Measurements from ENCODE around the gene TNFRSF1A. TPM values are rescaled to one million over a fixed set of nuclear protein-coding genes. Genes with fewer than 3 reads are reported as not detected.

Gene TNFRSF1A
- total and polyA plus RNA-seq, 2 of the 13 experiments (the other 11 are each of a cell fraction or from before 2014, with no cell fraction given): 41.5 to 61.2 TPM

DNA sequence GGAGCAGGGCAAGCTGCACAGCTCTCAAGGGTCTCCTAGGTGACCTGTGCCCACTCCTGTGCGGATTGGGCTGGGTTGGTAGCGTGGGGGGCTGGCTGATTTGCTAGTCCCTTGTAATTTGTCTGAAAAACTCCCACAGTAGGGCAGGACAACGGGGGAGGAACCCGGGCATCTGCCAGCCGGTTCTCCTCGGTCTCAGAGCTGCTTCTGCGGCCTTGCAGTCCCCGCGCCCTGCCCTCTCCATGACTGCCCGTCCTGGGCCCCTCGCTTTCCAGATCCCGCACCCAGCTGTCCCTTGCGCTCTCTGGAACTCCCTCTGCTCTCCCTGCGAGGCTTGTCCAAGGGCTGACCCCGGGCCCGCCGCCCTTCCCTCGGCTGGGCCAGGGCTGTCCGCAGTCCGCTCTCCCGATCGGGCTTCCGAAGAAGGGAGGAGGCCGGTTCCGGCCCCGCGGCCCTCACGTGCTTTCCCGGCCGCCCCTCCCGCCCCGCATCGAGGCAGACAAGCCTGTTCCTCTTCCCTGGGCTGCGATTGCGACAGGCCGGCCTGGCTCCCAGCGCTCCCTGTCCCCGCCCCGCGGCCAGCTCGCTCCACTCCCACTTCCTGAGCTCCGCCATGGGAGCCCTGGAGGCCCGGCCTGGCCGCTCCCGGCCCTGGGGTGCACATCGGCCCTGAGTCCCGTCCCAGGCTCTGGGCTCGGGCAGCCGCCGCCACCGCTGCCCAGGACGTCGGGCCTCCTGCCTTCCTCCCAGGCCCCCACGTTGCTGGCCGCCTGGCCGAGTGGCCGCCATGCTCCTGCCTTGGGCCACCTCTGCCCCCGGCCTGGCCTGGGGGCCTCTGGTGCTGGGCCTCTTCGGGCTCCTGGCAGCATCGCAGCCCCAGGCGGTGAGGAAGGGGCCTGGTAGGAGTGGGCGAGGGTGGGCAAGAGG, 42.0 kb upstream of the TNFRSF1A start, which contains the start of gene LTBR (continued):
- TF ChIP-seq, protein P1, sequence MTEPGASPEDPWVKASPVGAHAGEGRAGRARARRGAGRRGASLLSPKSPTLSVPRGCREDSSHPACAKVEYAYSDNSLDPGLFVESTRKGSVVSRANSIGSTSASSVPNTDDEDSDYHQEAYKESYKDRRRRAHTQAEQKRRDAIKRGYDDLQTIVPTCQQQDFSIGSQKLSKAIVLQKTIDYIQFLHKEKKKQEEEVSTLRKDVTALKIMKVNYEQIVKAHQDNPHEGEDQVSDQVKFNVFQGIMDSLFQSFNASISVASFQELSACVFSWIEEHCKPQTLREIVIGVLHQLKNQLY (CRISPR knock-in tag; IDR thresholded peaks at IDR 0.05): peak; percentile 90
- TF ChIP-seq AGO1 (IDR thresholded peaks at IDR 0.05; ENCODE audit: low read depth, low read length, poor library complexity, severe bottlenecking): no peak
- no peak for TF ChIP-seq ZNF572 (CRISPR knock-in tag; IDR thresholded peaks at IDR 0.05)
- TF ChIP-seq ZBTB1 (CRISPR knock-in tag; IDR thresholded peaks at IDR 0.05; ENCODE audit: borderline replicate concordance): peak; percentile 90; the same call in 1 of the 2 replicates
- peak; percentile 92 for TF ChIP-seq ZZZ3 (CRISPR knock-in tag; IDR thresholded peaks at IDR 0.05; ENCODE audit: borderline replicate concordance)
- TF ChIP-seq, protein P2, sequence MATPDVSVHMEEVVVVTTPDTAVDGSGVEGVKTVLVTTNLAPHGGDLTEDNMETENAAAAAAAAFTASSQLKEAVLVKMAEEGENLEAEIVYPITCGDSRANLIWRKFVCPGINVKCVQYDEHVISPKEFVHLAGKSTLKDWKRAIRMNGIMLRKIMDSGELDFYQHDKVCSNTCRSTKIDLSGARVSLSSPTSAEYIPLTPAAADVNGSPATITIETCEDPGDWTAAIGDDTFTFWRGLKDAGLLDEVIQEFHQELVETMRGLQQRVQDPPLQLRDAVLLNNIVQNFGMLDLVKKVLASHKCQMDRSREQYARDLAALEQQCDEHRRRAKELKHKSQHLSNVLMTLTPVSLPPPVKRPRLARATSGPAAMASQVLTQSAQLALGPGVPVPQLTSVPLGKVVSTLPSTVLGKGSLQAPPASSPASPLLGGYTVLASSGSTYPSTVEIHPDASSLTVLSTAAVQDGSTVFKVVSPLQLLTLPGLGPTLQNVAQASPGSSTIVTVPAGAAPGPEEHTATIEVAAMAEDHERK (CRISPR knock-in tag; IDR thresholded peaks at IDR 0.05; ENCODE audit: low read depth): no peak
- TF ChIP-seq BRD4 (CRISPR knock-in tag; IDR thresholded peaks at IDR 0.05): peak; percentile 96
- no peak for TF ChIP-seq ZNF33A (CRISPR knock-in tag; IDR thresholded peaks at IDR 0.05; ENCODE audit: borderline replicate concordance)
- TF ChIP-seq ZEB1 (IDR thresholded peaks at IDR 0.05; ENCODE audit: insufficient replicate concordance, low read depth): peak; percentile 61
- TF ChIP-seq ZNF235 (CRISPR knock-in tag; IDR thresholded peaks at IDR 0.05; ENCODE audit: borderline replicate concordance): peak; percentile 83; the same call in 1 of the 2 replicates
- TF ChIP-seq, protein P3, sequence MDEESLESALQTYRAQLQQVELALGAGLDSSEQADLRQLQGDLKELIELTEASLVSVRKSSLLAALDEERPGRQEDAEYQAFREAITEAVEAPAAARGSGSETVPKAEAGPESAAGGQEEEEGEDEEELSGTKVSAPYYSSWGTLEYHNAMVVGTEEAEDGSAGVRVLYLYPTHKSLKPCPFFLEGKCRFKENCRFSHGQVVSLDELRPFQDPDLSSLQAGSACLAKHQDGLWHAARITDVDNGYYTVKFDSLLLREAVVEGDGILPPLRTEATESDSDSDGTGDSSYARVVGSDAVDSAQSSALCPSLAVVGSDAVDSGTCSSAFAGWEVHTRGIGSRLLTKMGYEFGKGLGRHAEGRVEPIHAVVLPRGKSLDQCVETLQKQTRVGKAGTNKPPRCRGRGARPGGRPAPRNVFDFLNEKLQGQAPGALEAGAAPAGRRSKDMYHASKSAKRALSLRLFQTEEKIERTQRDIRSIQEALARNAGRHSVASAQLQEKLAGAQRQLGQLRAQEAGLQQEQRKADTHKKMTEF (CRISPR knock-in tag; IDR thresholded peaks at IDR 0.05): peak; percentile 98
- TF ChIP-seq RXRA (CRISPR knock-in tag; IDR thresholded peaks at IDR 0.05): peak; percentile 71; the same call in 1 of the 2 replicates
- TF ChIP-seq ZNF83 (CRISPR knock-in tag; IDR thresholded peaks at IDR 0.05; ENCODE audit: borderline replicate concordance): no peak
- peak; percentile 59 for TF ChIP-seq PPARG (CRISPR knock-in tag; conservative IDR thresholded peaks at IDR 0.05)
- TF ChIP-seq ZNF713 (CRISPR knock-in tag; IDR thresholded peaks at IDR 0.05): no peak
- no peak for TF ChIP-seq HCFC1 (IDR thresholded peaks at IDR 0.05; ENCODE audit: low read depth, low read length)
- TF ChIP-seq, protein P4, sequence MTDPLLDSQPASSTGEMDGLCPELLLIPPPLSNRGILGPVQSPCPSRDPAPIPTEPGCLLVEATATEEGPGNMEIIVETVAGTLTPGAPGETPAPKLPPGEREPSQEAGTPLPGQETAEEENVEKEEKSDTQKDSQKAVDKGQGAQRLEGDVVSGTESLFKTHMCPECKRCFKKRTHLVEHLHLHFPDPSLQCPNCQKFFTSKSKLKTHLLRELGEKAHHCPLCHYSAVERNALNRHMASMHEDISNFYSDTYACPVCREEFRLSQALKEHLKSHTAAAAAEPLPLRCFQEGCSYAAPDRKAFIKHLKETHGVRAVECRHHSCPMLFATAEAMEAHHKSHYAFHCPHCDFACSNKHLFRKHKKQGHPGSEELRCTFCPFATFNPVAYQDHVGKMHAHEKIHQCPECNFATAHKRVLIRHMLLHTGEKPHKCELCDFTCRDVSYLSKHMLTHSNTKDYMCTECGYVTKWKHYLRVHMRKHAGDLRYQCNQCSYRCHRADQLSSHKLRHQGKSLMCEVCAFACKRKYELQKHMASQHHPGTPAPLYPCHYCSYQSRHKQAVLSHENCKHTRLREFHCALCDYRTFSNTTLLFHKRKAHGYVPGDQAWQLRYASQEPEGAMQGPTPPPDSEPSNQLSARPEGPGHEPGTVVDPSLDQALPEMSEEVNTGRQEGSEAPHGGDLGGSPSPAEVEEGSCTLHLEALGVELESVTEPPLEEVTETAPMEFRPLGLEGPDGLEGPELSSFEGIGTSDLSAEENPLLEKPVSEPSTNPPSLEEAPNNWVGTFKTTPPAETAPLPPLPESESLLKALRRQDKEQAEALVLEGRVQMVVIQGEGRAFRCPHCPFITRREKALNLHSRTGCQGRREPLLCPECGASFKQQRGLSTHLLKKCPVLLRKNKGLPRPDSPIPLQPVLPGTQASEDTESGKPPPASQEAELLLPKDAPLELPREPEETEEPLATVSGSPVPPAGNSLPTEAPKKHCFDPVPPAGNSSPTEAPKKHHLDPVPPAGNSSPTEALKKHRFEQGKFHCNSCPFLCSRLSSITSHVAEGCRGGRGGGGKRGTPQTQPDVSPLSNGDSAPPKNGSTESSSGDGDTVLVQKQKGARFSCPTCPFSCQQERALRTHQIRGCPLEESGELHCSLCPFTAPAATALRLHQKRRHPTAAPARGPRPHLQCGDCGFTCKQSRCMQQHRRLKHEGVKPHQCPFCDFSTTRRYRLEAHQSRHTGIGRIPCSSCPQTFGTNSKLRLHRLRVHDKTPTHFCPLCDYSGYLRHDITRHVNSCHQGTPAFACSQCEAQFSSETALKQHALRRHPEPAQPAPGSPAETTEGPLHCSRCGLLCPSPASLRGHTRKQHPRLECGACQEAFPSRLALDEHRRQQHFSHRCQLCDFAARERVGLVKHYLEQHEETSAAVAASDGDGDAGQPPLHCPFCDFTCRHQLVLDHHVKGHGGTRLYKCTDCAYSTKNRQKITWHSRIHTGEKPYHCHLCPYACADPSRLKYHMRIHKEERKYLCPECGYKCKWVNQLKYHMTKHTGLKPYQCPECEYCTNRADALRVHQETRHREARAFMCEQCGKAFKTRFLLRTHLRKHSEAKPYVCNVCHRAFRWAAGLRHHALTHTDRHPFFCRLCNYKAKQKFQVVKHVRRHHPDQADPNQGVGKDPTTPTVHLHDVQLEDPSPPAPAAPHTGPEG (CRISPR knock-in tag; IDR thresholded peaks at IDR 0.05): 0 out of 2 replicates have a peak, but pooled peaks have one; percentile 49
- peak; percentile 44; the same call in 1 of the 2 replicates for TF ChIP-seq KLF12 (CRISPR knock-in tag; IDR thresholded peaks at IDR 0.05; ENCODE audit: borderline replicate concordance)
- TF ChIP-seq RARA (CRISPR knock-in tag; IDR thresholded peaks at IDR 0.05): peak; percentile 81
- TF ChIP-seq MED8 (CRISPR knock-in tag; IDR thresholded peaks at IDR 0.05; ENCODE audit: insufficient replicate concordance): peak; percentile 94
